HepG2 (cell line): ENCODE data around the gene NHP2. TPM values are rescaled to one million over a fixed set of nuclear protein-coding genes. Genes with fewer than 3 reads are reported as not detected.
A peak's percentile ranks its signal among the peaks of the same experiment; 100 is the strongest.

ENCODE experiments used
- CHD2 ChIP-seq: IDR thresholded peaks from 2 replicates; pipeline ENCODE4 v1.6.1; 2011; ENCODE audit warnings: low read depth, low read length, improper control_type of control experiment
- EHMT2 ChIP-seq: fragments of 200-600 bp; sonication (generic); IDR thresholded peaks from 2 replicates; pipeline ENCODE4 v1.7.0; 2017; ENCODE audit warnings: antibody characterized with exemption, low read depth, low read length, borderline replicate concordance
- HES4 ChIP-seq: sonication (generic); formaldehyde crosslinking; IDR thresholded peaks from 2 replicates; pipeline ENCODE4 v1.9.0; 2021; ENCODE audit warnings: mild to moderate bottlenecking, missing genetic modification reagents, borderline replicate concordance
- HINFP ChIP-seq: sonication (generic); formaldehyde crosslinking; IDR thresholded peaks from 2 replicates; pipeline ENCODE4 v1.4.0; 2020; ENCODE audit warnings: low read depth, mild to moderate bottlenecking, missing genetic modification reagents
- HOXA9 ChIP-seq: sonication (generic); formaldehyde crosslinking; IDR thresholded peaks from 2 replicates; pipeline ENCODE4 v1.8.1; 2022; ENCODE audit warnings: missing genetic modification reagents, mild to moderate bottlenecking, moderate library complexity, borderline replicate concordance
- IRF1 ChIP-seq: sonication (generic); formaldehyde crosslinking; IDR thresholded peaks from 2 replicates; pipeline ENCODE4 v1.4.0; 2020; ENCODE audit warnings: low read depth, mild to moderate bottlenecking, missing genetic modification reagents
- JARID2 ChIP-seq: sonication (generic); formaldehyde crosslinking; IDR thresholded peaks from 2 replicates; pipeline ENCODE4 v1.8.1; 2023; ENCODE audit warnings: missing genetic modification reagents, inconsistent platforms; ENCODE audit not compliant: insufficient replicate concordance
- MAF1 ChIP-seq: sonication (generic); formaldehyde crosslinking; IDR thresholded peaks from 2 replicates; pipeline ENCODE4 v1.5.0; 2020; ENCODE audit warnings: missing genetic modification reagents, borderline replicate concordance
- MAX ChIP-seq: IDR thresholded peaks from 2 replicates; pipeline ENCODE4 v1.6.1; 2012; ENCODE audit warnings: inconsistent platforms
- PBX3 ChIP-seq: sonication (generic); formaldehyde crosslinking; IDR thresholded peaks from 2 replicates; pipeline ENCODE4 v1.8.1; 2023; ENCODE audit warnings: missing genetic modification reagents, inconsistent platforms, borderline replicate concordance
- REL ChIP-seq: sonication (generic); formaldehyde crosslinking; conservative IDR thresholded peaks from 2 replicates; pipeline ENCODE4 v1.8.0; 2022; ENCODE audit warnings: mild to moderate bottlenecking, missing genetic modification reagents, moderate library complexity
- RFX5 ChIP-seq: IDR thresholded peaks from 2 replicates; pipeline ENCODE4 v1.6.1; 2011; ENCODE audit warnings: low read depth, low read length, improper control_type of control experiment
- TCF7L2 ChIP-seq: IDR thresholded peaks from 2 replicates; pipeline ENCODE4 v1.6.1; 2011; ENCODE audit warnings: mild to moderate bottlenecking, low read depth, low read length, moderate library complexity
- ZNF337 ChIP-seq: sonication (generic); formaldehyde crosslinking; IDR thresholded peaks from 2 replicates; pipeline ENCODE4 v1.5.1; 2020; ENCODE audit warnings: missing genetic modification reagents, low read depth, mild to moderate bottlenecking, borderline replicate concordance
- ZNF430 ChIP-seq: sonication (generic); formaldehyde crosslinking; IDR thresholded peaks from 2 replicates; pipeline ENCODE4 v1.9.0; 2021; ENCODE audit warnings: mild to moderate bottlenecking, missing genetic modification reagents
- ZNF574 ChIP-seq: sonication (generic); formaldehyde crosslinking; IDR thresholded peaks from 2 replicates; pipeline ENCODE4 v1.4.0; 2020; ENCODE audit warnings: missing genetic modification reagents
- ZNF598 ChIP-seq: sonication (generic); formaldehyde crosslinking; IDR thresholded peaks from 2 replicates; pipeline ENCODE4 v1.5.1; 2020; ENCODE audit warnings: mild to moderate bottlenecking, missing genetic modification reagents, borderline replicate concordance
- ZNF678 ChIP-seq: sonication (generic); formaldehyde crosslinking; IDR thresholded peaks from 2 replicates; pipeline ENCODE4 v1.4.0; 2020; ENCODE audit warnings: mild to moderate bottlenecking, missing genetic modification reagents
- ZNF746 ChIP-seq: sonication (generic); formaldehyde crosslinking; IDR thresholded peaks from 2 replicates; pipeline ENCODE4 v1.8.0; 2022; ENCODE audit warnings: mild to moderate bottlenecking, missing genetic modification reagents
- ZNF747 ChIP-seq: sonication (generic); formaldehyde crosslinking; IDR thresholded peaks from 2 replicates; pipeline ENCODE4 v1.8.1; 2023; ENCODE audit warnings: missing genetic modification reagents, mild to moderate bottlenecking, borderline replicate concordance
- ZNF75D ChIP-seq: sonication (generic); formaldehyde crosslinking; IDR thresholded peaks from 2 replicates; pipeline ENCODE4 v1.8.1; 2023; ENCODE audit warnings: missing genetic modification reagents, mild to moderate bottlenecking, borderline replicate concordance
- polyA plus RNA-seq, 8 experiments: library from polyadenylated mRNA; depleted of rRNA in 3 of 8; stranded (reverse) in 7 of 8; unstranded in 1 of 8; fragments of >200 nt; fragmentation: Illumina TruSeq in 4 of 8; extraction: Trizol in 4 of 8; gene quantifications; 2 replicates each; pipeline versions ENCODE4 v1.2.1 to v1.2.3, GENCODE V29; 2011 to 2016; ENCODE audit warnings: low read depth in 4 of 8, missing spikeins in 1 of 8, mixed read lengths in 1 of 8; ENCODE audit not compliant: insufficient read depth in 1 of 8
- total RNA-seq, 5 experiments: library from RNA; depleted of rRNA; stranded (reverse); fragments of >200 nt; fragmentation: Illumina TruSeq; extraction: Trizol; gene quantifications; 2 replicates each; pipeline ENCODE4 v1.2.3, GENCODE V29; 2016; ENCODE audit warnings: low read depth in 1 of 5

NHP2 gene
- total and polyA plus RNA-seq, 2 of the 13 experiments (the other 11 are each of a cell fraction or from before 2014, with no cell fraction given): 56.2 to 96.1 TPM

- TF ChIP-seq ZNF747 (CRISPR knock-in tag) (peak; percentile 64), RFX5 (no peak), MAF1 (CRISPR knock-in tag) (no peak), HES4 (CRISPR knock-in tag) (peak; percentile 80; the same call in 1 of the 2 replicates), ZNF574 (CRISPR knock-in tag) (peak; percentile 87), ZNF337 (CRISPR knock-in tag) (no peak), IRF1 (no peak), ZNF678 (CRISPR knock-in tag) (0 out of 2 replicates have a peak, but pooled peaks have one; percentile 49), HINFP (CRISPR knock-in tag) (no peak), ZNF746 (CRISPR knock-in tag) (no peak), REL (CRISPR knock-in tag) (no peak), EHMT2 (no peak), PBX3 (CRISPR knock-in tag) (0 out of 2 replicates have a peak, but pooled peaks have one; percentile 22), ZNF598 (CRISPR knock-in tag) (peak; percentile 53; the same call in 1 of the 2 replicates), HOXA9 (CRISPR knock-in tag) (0 out of 2 replicates have a peak, but pooled peaks have one; percentile 38), JARID2 (CRISPR knock-in tag) (no peak), CHD2 (no peak), TCF7L2 (no peak), ZNF430 (CRISPR knock-in tag) (peak; percentile 34; the same call in 1 of the 2 replicates), ZNF75D (CRISPR knock-in tag) (no peak), MAX (peak; percentile 89)
Measured at GRCh38 chr5:178130576-178131445, 22.9 kb downstream of the NHP2 start, which contains the start of gene RMND5B (continued).
